Tongue (tissue), 3 donors: Measurements from ENCODE around the gene RNF181. TPM values are rescaled to one million over a fixed set of nuclear protein-coding genes. Genes with fewer than 3 reads are reported as not detected.
"Not testable (repeated sequence)": the region's sequence is repeated elsewhere in the genome, so short reads cannot be mapped to it uniquely, and the experiment has no call there.

Experiments used
- DNase-seq: peaks from one replicate; pipeline ENCODE4 v3.0.0-alpha.2; 2015
- small RNA-seq: library from RNA; depleted of rRNA; stranded (forward); fragments of <200 nt; gene quantifications from one replicate; pipeline ENCODE3, GENCODE V24; 2014; ENCODE audit warnings: low replicate concordance
- total RNA-seq: library from RNA; depleted of rRNA; stranded (reverse); fragments of >200 nt; gene quantifications from one replicate; pipeline ENCODE4 v1.2.3, GENCODE V29; 2014

Gene RNF181
- total RNA-seq, 1 donor from 2014 or later: 71.9 TPM

GRCh38 chr2:85614757-85615156, 19.2 kb downstream of the RNF181 start:
- DNase-seq: not testable (repeated sequence)

- no peak for DNase-seq
Observed at GRCh38 chr2:85615413-85615728, 19.8 kb downstream of the RNF181 start.

DNA sequence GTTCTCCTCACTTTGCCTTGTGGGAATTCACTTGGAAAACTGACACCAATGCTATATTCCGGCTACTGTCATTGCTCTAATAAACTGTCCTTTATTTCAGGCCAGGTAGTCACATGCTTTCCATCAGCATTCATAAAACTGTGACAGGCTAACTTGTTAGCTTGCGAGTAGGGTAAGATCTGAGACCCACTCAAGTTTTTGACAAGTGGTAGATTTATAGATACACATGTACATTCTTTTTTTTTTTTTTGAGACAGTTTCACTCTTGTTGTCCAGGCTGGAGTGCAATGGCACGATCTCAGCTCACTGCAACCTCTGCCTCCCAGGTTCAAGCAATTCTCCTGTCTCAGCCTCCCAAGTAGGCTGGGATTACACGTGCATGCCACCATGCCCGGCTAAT, 22.2 kb downstream of the RNF181 start:
- not testable (repeated sequence) for DNase-seq

GRCh38 chr2:85619617-85620016, 24.1 kb downstream of the RNF181 start:
- DNase-seq: no peak

- DNase-seq: no peak
Observed at GRCh38 chr2:85621338-85621737, 25.8 kb downstream of the RNF181 start.

GRCh38 chr2:85623991-85624390, 28.4 kb downstream of the RNF181 start:
- DNase-seq: no peak

GRCh38 chr2:85628658-85629057, 33.1 kb downstream of the RNF181 start:
- DNase-seq: no peak

DNA sequence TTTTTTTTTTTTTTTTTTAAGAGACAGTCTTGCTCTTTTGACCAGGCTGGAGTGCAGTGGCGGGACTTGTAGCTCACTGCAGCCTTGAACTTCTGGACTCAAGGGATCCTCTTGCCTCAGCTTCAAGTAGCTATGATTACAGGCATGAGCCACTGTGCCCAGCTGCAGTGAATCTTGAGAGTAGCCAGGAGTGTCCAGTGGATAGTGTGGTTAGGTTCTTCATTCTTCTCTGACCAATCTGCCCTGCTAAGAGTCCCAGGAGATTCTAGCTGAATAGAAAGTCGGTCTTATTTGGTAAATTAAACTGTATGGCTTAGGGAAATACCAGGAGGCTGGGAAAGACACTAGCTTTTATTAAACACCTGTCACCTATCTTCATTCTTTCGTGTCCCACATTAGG, 35.8 kb downstream of the RNF181 start:
- no peak for DNase-seq

GRCh38 chr2:85635011-85635410, 39.5 kb downstream of the RNF181 start:
- no peak for DNase-seq

GRCh38 chr2:85635636-85636035, 40.1 kb downstream of the RNF181 start:
- no peak for DNase-seq

DNA sequence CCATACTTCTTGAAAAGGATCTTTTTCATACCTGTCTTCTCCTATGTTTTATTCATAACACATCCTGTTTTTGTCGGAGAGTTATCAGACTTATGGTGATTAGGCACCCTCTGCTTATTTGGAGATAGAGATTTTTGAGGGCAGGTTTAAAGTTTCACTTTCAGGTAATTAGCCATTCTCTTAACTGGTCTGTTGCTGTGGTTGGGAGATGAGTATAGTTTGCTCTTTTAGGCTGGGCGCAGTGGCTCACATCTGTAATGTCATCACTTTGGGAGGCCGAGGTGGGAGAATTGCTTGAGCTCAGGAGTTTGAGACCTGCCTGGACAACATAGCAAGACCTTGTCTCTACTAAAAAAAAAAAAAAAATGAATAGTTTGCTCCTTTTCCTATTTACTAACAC, 47.2 kb downstream of the RNF181 start:
- DNase-seq: no peak

- DNase-seq: no peak
Observed at GRCh38 chr2:85644909-85645308, 49.4 kb downstream of the RNF181 start.

DNA sequence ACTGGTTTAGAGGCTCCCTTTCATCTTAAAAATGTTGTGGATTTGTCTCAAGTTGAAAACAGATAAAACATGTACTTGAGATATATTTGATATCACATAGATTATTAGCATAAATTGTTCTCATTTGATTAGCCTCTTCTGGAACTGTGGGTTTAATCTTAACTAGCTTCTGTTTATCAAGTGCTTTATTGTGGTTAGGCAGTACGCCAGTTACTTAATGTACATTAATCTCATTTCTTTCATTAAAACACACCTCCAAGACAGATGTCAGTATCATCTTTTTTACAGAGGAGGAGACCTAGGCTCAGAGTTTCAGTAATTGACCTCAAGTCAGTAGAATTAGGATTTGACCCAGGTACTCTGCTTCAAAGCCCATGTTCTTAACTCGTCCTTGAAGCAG, 50.6 kb downstream of the RNF181 start:
- DNase-seq: no peak

Small RNA genes lying within 50 kb of the gene (small RNA-seq; reads per million reads assigned to genes)
- not detected for gene RN7SL126P

Other genes with a start within 250 kb of the RNF181 start
- 20.6 TPM for gene RETSAT, start 241.2 kb upstream of the RNF181 start, total RNA-seq
- gene ELMOD3, start 241.0 kb upstream of the RNF181 start, total RNA-seq: 16.5 TPM
- 61.2 TPM for gene CAPG, start 185.4 kb upstream of the RNF181 start, total RNA-seq
- not detected for gene SH2D6, start 177.0 kb upstream of the RNF181 start, total RNA-seq
- 118 TPM for gene MAT2A, start 56.6 kb upstream of the RNF181 start, total RNA-seq
- gene GGCX, start 34.3 kb upstream of the RNF181 start, total RNA-seq: 32.3 TPM
- 8.2 TPM for gene VAMP8, start 18.2 kb upstream of the RNF181 start, total RNA-seq
- gene VAMP5, start 11.3 kb upstream of the RNF181 start, total RNA-seq: 15.7 TPM
- gene TMEM150A, start 7.0 kb downstream of the RNF181 start, total RNA-seq: 4.9 TPM
- 38.5 TPM for gene C2orf68, start 16.3 kb downstream of the RNF181 start, total RNA-seq
- gene USP39, start 20.4 kb downstream of the RNF181 start, total RNA-seq: 39.0 TPM
- 21.7 TPM for gene SFTPB, start 72.5 kb downstream of the RNF181 start, total RNA-seq
- not detected for gene GNLY, start 98.6 kb downstream of the RNF181 start, total RNA-seq
- gene ATOH8, start 158.2 kb downstream of the RNF181 start, total RNA-seq: 15.7 TPM